ENCODE results near the gene ZNF487.
"Not testable (repeated sequence)": the region's sequence is repeated elsewhere in the genome, so short reads cannot be mapped to it uniquely, and the experiment has no call there.

ZNF487 gene

DNA sequence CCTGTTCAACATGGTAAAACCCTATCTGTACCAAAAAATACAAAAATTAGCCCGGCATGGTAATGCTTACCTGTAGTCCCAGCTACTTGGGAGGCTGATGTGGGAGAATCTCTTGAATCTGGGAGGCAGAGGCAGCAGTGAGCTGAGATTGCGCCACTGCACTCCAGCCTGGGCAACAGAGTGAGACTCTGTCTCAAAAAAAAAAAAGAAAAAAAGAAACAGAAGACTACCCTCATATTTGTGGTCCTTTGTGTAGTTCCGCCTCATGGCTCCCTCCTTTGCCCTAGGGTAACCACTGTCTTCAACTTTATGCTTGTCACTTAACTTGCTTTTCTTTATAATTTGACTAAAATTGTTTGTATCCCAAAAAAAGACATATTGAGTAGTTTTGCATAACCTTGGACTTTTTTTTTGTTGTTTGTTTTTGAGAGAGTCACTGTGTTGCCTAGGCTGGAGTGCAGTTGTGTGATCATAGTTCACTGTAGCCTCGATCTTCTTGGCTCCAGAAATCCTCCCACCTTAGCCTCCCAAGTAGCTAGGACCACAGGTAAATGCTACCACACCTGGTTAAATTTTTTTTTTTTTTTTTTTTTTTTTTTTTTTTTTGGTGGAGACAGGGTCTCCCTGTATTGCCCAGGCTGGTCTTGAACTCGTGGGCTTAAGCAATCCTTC, 3.7 kb downstream of the ZNF487 start:
- no peak for DNase-seq

GRCh38 chr10:43444323-43444722, 7.4 kb downstream of the ZNF487 start:
- DNase-seq, result no peak

DNA sequence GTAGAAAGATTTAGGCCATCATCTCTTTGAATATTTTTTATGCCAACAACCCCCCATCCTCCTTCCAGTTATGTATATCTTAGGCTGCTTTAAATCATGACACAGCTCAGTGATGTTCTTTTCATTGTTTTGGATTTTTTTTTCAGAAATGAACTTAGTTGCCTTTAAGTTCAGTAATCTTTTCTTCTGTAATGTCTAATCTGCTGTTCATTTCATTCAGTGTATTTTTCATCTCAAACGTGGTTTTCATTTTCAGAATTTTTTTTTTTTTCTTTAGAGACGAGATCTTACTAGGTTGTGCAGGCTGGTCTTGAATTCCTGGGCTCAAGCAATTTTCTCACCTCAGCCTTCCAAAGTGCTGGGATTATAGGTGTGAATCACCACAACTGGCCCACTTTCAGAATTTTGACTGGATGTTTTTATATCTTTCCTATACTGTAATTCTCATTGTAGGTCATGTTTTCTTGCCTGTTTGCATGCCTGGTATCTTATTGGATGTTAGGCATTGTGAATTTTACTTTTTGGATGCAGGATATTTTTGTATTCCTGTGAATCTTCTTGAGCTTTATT, 8.1 kb downstream of the ZNF487 start:
- DNase-seq, result no peak

DNA sequence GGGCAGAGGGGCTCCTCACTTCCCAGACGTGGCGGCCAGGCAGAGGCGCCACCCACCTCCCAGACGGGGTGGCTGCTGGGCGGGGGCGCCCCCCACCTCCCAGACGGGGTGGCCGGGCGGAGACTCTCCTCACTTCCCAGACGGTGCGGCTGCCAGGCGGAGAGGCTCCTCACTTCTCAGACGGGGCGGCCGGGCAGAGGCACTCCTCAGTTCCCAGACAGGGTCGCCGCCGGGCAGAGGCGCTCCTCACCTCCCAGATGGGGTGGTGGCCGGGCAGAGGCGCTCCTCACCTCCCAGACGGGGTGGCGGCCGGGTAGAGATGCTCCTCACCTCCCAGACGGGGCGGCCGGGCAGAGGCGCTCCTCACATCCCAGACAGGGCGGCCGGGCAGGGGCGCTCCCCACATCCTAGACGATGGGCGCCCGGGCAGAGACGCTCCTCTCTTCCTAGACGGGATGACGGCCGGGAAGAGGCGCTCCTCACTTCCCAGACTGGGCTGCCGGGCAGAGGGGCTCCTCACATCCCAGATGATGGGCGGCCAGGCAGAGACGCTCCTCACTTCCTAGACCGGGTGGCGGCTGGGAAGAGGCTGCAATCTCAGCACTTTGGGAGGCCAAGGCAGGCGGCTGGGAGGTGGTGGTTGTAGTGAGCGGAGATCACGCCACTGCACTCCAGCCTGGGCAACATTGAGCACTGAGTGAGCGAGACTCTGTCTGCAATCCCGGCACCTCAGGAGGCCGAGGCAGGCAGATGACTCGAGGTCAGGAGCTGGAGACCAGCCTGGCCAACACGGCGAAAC, 9.5 kb downstream of the ZNF487 start:
- not testable (repeated sequence) for DNase-seq

- no peak for DNase-seq
Measured at GRCh38 chr10:43448742-43449141, 11.8 kb downstream of the ZNF487 start.

GRCh38 chr10:43452356-43452914, 15.5 kb downstream of the ZNF487 start:
- no peak for DNase-seq

- no peak for DNase-seq
Measured at GRCh38 chr10:43453266-43453831, 16.4 kb downstream of the ZNF487 start.

DNA sequence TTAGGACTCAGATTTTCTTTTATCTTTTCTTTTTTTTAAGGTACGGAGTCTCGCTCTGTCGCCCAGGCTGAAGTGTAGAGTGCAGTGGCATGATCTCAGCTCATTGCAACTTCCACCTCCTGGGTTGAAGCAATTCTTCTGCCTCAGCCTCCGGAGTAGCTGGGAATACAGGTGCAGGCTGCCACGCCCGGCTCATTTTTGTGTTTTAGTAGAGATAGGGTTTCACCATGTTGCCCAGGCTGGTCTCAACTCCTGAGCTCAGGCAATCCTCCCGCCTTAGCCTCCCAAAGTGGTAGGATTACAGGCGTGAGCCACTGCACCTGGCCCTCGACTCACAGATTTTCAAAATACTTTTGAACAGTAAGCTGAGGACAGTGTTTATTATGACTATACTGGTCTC, 17.1 kb downstream of the ZNF487 start:
- not testable (repeated sequence) for DNase-seq

GRCh38 chr10:43456561-43456960, 19.6 kb downstream of the ZNF487 start:
- not testable (repeated sequence) for DNase-seq

- DNase-seq, result no peak
Measured at GRCh38 chr10:43458227-43458626, 21.3 kb downstream of the ZNF487 start.

- DNase-seq, result peak; percentile 91
Measured at GRCh38 chr10:43461950-43462349, 25.0 kb downstream of the ZNF487 start.

- not testable (repeated sequence) for DNase-seq
Measured at GRCh38 chr10:43465086-43465735, 28.3 kb downstream of the ZNF487 start.

DNA sequence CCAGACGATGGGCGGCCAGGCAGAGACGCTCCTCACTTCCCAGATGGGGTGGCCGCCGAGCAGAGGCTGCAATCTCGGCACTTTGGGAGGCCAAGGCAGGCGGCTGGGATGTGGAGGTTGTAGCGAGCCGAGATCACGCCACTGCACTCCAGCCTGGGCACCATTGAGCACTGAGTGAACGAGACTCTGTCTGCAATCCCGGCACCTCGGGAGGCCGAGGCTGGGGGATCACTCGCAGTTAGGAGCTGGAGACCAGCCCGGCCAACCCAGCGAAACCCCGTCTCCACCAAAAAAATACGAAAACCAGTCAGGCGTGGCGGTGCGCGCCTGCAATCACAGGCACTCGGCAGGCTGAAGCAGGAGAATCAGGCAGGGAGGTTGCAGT, 28.8 kb downstream of the ZNF487 start:
- DNase-seq, result not testable (repeated sequence)

DNA sequence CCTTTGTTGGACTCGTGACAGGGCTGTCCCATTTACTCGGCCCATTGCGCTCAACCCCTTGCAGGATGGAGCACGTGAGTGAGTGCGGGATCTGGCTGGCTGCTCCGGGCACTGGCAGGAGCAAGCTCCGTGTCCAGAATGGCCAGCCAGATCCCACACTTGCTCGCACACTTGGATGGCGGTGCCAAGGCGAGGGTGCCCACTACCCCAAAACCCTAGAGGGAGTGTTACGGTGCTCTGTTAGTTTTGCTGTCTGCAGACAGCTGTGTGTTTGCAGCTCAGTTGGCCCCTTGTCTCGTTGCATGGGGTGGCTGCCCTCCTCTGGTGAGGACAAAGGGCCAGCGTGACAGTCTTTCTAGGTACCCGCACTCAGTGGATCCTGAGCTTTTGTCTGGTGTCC, 34.2 kb downstream of the ZNF487 start:
- DNase-seq, result no peak

DNA sequence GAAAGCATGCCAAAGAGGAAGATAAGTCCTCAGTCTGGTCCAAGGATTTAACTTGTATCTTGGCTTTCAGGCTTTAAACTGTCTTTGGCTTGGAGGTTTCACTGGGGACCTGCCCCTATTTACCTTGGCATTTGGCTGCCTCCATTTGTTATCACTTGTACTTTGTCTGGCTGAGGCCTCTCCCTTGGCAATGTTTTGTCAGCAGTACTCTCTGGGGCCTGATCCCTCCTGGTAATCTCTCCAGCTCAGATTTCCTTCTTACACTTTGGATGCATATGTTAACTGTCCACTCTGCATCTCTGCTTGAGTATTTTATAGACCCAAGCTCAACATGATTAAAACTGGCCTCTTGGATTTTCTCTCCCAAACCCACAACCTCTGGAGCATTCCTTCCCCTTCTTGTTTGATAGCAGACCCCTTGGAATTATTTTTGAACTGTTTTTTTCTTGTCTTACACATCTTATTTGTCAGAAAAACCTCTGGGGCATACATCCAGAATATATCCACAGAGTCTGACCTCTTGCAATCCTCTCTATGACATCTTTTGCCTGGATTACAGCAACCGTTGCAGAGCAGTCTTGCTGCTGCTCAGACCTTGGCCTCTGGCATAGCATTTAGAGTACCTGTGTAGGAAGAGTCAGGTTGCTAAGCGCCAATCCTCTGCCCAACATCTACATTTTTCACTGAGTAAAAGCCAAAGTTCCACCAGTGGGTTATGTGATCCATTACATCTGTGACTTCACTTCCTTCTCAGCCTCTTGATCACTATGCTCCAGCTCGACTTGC, 35.2 kb downstream of the ZNF487 start:
- no peak for DNase-seq

- no peak for DNase-seq
Measured at GRCh38 chr10:43479275-43479674, 42.4 kb downstream of the ZNF487 start.

DNA sequence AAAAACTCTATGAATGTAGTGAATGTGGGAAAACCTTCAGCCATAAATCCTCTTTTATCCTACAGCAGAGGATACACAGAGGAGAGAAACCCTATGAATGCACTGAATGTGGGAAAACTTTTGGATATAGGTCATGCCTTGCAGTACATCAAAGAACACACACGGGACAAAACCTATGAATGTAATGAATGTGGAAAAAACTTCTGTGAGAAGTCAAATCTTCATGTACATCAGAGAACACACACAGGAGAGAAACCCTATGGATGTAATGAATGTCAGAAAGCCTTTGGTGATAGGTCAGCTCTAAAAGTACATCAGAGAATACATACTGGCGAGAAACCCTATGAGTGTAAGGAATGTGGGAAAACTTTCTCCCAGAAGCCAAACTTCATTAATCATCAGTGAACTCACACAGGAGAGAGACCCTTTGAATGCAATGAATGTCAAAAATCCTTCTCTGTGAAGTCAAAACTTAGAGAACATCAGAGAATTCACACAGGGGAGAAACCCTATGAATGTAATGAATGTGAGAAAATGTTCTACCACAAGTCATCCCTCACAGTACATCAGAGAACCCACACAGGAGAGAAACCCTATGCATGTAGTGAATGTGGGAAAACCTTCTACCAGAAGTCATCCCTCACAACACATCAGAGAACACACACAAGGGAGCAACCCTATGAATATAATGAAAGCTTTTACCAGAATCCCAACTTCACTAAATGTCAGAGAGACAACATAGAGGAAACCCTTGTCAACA, 45.6 kb downstream of the ZNF487 start:
- DNase-seq, result no peak

DNA sequence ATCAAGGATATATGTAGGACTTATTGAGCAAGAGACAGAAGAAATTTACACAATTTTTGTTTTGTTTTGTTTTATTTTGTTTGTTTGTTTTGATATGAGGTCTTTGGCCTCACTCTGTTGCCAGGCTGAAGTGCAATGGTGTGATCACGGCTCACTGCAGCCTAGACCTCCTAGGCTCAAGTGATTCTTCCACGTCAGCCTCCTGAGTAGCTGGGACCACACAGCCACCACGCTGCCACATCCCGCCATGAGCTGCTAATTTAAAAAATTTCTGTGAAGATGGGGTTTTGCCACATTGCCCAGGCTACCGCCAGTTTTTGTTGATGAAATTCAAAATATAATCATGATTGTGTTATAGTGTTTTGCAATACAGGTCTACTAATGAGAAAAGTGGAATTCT, 54.9 kb downstream of the ZNF487 start:
- no peak for DNase-seq

- no peak for DNase-seq
Measured at GRCh38 chr10:43502931-43503330, 66.0 kb downstream of the ZNF487 start.

DNA sequence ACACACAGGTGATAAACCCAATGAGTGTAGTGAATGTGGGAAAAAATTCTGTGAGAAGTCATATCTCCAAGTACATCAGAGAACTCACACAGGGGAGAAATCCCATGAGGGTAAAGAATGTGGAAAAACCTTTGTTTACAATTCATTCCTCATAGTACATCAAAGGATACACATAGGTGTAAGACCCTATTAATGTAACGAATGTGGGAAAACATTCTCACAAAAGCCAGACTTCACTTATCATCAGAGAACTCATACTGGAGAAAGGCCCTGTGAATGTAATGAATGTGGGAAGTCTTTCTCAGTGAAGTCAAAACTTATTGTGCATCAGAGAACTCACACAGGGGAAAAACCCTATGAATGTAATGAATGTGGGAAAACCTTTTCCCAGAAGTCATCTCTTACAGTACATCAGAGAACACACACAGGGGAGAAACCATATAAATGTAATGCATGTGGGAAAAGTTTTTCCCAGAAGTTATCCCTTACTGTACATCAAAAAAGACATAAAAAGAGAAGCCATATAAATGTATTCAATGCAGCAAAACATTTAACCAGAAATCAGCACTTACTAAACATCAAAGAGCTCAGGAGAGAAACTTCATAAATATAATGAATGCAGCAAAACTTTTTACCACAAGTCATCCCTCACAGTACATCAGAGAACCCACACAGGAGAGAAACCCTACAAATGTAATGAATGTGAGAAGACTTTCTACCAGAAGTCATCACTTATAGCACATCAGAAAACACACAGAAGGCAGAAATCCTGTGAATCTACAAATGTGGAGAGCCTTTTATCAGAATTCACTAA, 87.7 kb downstream of the ZNF487 start:
- no peak for DNase-seq

Measured in hematopoietic multipotent progenitor cell treated with erythropoietin and hydrocortisone succinate and interleukin-3 and kit ligand, for 8 days (in vitro differentiated cells).